Sigmoid colon (tissue), 4 donors: ENCODE results near the gene CECR2.

Experiments
- EP300 ChIP-seq, 4 donors: sonication (generic); formaldehyde crosslinking; IDR thresholded peaks; one replicate each; pipeline ENCODE4 v1.6.1; 2017; ENCODE audit warnings: antibody characterized with exemption in 4 of 4
- POLR2A ChIP-seq, 2 donors: fragments of 450-650 bp; IDR thresholded peaks; one replicate each; pipeline ENCODE4 v1.6.1; 2016; ENCODE audit warnings: antibody characterized with exemption in 2 of 2, mild to moderate bottlenecking in 2 of 2, moderate library complexity in 2 of 2
- POLR2AphosphoS5 ChIP-seq, 4 donors: sonication (generic); formaldehyde crosslinking; IDR thresholded peaks; one replicate each; pipeline ENCODE4 v1.6.1; 2017; ENCODE audit warnings: antibody characterized with exemption in 4 of 4
- TF ChIP-seq, protein P1 (sequence below), 4 experiments: fragments of 450-650 bp in 3 of 4; fragments of 200-600 bp in 1 of 4; IDR thresholded peaks; one replicate each; pipeline ENCODE4 v1.5.1; 2016 to 2019; ENCODE audit warnings: antibody characterized with exemption in 4 of 4, mild to moderate bottlenecking in 3 of 4, moderate library complexity in 2 of 4

DNA sequence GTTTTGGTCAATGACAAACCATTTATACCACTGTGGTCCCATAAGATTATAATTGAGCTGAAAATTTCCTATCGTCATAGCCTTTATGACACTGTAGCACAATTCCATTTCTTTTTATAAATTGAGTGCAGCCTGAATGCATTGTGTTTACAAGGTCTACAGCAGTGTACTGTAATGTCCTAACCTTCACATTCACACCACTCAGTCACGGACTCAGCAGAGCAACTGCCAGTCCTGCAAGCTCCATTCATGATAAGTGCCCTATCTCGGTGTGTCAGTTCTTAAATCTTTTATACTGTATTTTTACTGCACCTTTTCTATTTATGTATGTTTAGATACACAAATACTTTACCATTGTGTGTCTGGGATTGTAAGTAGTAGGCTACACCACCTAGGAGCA lies 138.8 kb downstream of the CECR2 start:
- no peak for TF ChIP-seq POLR2AphosphoS5 (IDR thresholded peaks at IDR 0.05)
- no peak for TF ChIP-seq POLR2A (IDR thresholded peaks at IDR 0.05)
- TF ChIP-seq, protein P1, sequence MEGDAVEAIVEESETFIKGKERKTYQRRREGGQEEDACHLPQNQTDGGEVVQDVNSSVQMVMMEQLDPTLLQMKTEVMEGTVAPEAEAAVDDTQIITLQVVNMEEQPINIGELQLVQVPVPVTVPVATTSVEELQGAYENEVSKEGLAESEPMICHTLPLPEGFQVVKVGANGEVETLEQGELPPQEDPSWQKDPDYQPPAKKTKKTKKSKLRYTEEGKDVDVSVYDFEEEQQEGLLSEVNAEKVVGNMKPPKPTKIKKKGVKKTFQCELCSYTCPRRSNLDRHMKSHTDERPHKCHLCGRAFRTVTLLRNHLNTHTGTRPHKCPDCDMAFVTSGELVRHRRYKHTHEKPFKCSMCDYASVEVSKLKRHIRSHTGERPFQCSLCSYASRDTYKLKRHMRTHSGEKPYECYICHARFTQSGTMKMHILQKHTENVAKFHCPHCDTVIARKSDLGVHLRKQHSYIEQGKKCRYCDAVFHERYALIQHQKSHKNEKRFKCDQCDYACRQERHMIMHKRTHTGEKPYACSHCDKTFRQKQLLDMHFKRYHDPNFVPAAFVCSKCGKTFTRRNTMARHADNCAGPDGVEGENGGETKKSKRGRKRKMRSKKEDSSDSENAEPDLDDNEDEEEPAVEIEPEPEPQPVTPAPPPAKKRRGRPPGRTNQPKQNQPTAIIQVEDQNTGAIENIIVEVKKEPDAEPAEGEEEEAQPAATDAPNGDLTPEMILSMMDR (IDR thresholded peaks at IDR 0.05): no peak
- no peak for TF ChIP-seq EP300 (IDR thresholded peaks at IDR 0.05)
